GM18870 (cell line): ENCODE data around the gene RNF111.
"Not testable (repeated sequence)": the region's sequence is repeated elsewhere in the genome, so short reads cannot be mapped to it uniquely, and the experiment has no call there.

Source experiments
- ATAC-seq: cut with Tn5 transposase; IDR thresholded peaks from one replicate; pipeline ENCODE4 v1.9.1; 2021; ENCODE audit warnings: moderate library complexity; ENCODE audit not compliant: unreplicated experiment

RNF111 gene

DNA sequence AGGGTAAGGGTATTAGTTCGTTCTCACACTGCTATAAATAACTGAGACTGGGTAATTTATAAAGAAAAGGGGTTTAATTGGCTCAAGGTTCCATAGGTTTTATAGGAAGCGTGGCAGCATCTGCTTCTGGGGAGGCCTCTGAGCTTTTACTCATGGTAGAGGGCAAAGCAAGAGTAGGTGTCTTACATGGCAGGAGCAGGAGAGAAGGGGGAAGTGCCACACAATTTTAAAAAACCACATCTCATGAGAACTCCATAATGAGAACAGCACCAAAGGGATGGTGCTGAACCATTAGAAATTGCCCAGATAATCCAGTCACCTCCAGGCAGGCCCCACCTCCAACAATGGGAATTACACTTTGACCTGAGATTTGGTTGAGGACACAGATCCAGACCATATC lies 12.2 kb downstream of the RNF111 start:
- ATAC-seq: no peak

DNA sequence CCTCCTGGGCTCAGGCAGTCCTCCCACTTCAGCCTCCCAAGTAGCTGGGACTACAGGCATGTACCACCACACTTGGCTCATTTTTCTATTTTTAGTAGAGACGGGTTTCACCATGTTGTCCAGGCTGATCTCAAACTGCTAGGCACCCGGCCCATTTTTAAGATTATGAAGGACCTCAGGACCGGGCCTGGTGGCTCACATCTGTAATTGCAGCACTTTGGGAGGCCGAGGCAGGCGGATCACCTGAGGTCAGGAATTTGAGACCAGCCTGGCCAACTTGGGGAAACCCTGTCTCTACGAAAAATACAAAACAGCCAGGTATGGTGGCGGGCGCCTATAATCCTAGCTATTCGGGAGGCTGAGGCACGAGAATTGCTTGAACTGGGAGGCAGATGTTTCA lies 12.8 kb downstream of the RNF111 start:
- ATAC-seq: not testable (repeated sequence)

DNA sequence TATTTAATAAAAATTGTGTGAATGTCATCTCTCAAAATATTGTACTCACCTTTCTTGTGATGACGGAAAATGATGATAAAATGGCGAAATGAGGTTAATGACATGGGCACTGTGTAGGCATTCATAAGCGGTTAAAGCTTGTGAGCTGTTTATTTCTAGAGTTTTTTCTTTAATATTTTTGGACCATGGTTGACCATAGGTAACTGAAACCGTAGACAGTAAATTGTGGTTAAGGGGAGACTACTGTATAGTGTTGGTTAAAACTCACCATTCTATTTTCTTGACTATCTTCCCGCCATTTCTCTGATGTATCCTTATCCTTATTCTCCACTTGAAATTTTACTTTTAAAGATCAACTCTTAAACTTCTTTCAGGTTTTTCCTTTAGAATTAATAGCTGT lies 14.5 kb downstream of the RNF111 start:
- ATAC-seq: no peak

DNA sequence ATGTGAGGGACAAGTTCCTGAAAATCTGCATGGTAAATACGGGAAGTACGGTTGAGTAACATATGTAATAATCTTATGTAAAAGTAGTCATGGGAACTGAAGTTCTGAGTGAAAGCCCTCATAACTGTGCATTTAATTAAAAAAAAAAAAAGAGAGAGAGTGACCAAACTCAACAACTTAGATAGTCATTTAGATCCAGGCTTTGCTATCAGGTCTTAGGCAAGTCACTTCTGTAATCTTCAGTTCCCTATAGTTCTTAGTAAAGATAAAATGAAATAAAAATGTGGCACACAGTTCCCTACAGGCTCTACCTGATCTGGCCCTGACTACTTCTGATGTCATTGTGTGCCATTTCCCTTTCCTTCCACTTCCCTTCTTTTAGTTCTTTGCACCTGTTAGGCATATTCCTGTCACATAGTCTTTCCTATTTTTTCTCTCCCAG lies 15.0 kb downstream of the RNF111 start:
- ATAC-seq: no peak

DNA sequence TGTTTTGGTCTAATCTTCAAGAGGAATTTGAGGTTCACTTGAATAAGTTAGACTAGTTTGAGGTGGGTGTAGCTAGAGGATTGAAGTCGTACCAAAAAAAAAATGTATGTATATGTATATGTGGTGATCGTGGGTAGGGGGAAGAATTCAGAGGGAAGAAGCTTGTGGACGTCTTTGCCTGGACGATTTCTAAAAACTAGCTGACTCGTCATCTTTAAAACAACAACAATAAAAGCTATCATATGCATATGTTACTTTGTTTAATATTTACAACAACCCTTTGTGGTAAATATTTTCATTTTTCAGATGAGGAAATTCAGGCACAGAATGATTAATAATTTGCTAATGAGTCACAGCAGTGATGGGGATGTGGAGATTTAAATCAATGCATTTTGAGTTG lies 18.1 kb downstream of the RNF111 start:
- no peak for ATAC-seq

DNA sequence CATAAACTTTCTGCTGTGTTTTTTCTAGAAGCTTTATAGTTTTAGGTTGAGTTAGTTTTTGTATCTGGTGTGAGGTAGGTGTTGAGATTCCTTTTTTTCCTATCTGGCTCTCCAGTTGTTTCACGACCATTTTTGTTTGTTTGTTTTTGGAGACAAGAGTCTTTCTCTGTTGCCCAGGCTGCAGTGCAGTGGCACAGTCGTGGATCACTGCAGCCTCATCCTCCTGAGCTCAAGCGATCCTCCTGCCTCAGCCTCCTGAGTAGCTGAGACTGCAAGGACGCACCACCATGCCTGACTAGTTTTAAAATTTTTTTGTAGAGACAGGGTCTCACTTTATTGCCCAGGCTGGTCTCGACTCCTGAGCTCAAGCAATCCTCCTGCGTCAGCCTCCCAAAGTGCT lies 20.6 kb downstream of the RNF111 start:
- ATAC-seq: no peak

DNA sequence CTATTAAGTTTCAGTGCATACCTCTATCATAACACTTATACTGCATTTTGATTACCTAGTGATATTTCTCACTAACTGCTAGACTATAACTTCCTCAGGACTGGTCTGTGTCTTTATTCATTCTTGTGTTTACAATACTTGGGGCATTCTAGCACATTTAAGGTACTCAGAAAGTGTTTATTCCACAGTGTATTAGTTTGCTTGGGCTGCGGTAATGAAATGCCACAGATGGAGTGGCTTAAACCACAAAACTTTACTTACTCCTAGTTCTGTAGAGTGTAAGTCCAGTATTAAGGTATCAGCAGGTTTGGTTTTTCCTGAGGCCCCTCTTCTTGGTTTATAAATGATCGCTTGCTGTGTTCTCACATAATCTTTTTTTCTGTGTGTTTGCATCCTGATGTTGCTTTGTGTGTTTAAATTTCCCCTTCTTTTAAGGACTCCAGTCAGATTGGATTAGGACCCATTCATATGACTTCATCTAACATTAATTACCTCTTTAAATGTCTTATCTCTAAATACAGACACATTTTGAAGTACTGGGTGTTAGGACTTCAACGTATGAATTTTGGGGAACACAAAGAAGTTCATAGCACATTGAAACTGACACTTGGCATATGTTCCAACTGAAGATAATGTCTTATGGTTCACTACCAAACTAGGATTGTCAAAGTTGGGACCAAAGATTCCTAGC lies 23.9 kb downstream of the RNF111 start:
- ATAC-seq: no peak

DNA sequence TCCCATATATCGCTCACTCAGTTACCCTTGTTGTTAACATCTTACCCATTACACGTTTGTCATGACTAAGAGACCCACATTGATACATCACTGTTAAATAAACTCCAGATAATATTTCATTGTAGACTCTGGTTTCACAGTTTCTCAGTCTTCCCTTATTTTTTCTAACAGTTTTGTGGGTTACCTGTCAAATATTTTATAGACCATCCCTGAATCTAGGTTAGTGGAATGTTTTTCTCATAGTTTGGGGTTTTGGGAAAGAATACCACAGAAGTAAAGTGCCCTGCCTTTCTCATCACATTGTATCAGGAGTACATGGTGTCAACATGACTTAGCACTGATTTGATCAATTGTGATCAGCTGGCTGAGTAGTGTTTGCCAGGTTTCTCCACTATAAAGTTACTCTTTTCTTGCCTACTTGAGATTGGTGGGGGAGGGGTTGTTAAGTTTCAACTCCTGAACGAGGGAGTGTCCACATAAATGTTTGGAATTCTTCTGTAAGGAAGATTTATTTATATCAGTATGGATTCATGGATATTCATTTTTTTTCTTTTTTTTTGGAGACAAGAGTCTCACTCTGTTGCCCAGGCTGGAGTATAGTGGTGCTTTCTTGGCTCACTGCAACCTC lies 25.9 kb downstream of the RNF111 start:
- no peak for ATAC-seq

DNA sequence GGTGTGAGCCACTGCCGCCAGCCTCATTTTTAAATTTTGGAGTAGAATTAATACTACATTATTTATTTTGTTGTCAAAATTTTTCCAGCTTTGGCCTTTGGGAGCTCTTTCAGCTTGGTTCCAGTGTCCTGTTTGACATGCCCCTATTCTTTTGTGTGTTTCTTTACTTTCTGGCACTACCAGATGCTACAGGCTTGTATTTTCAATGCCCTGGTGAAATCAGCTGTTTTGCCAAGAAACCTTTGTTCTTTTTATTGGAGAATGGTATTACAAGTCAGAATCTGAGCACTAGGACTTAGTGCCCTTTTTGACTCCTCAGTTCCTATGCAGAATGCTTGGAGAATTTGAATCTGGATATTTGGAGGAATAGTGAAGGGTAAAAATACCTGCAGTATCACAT lies 26.6 kb downstream of the RNF111 start:
- no peak for ATAC-seq

DNA sequence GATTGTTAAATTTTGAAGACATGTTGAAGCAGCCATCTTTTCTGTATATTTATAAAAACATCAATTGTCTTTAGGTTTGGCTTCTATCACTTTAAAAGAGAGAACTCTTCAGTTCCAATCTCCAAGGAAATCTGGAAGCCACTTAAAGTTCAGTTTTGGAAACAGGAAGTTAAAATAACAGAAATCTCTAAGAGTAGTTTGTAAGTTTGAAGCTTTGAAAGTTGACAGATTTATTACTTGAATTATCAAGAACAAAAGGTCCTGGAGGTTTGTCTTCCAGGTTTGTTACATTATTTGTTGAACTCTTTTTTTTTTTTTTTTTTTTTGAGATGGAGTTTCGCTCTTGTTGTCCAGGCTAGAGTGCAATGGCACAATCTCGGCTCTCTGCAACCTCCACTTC lies 30.0 kb downstream of the RNF111 start:
- ATAC-seq: no peak

DNA sequence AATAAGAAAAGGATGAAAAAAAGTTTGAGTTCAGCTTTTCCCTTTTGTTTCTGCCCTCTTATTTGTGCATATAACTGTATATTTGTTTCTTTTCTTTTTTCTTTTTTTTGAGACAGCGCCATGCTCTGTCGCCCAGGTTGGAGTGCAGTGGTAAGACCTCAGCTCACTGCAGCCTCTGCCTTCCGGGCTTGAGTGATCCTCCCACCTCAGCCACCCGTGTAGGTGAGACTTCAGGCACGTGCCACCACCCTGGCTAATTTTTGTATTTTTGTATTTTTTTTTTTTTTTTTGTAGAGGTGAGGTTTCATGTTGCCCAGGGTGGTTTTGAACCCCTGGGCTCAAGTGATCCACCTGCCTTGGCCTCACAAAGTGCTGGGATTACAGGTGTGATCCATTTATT lies 31.4 kb downstream of the RNF111 start:
- ATAC-seq: no peak

DNA sequence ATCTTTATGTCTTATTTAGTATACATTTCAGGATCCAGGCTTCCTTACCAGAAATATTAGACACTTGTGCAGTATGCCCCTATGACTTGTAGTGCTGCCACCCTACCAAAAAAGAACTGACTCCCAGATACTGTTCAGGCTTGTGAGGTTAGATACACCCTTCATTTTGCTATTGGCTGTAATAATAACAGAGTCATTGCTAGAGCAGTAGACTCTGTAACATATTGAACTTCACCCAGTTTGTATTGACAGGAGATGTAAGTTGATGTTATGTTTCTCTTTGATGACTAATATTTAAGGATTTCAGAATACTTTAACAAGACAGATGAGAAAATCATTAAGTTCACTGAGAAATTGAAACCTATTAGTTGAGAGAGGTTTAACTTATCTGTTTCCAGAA lies 32.9 kb downstream of the RNF111 start:
- ATAC-seq: no peak

DNA sequence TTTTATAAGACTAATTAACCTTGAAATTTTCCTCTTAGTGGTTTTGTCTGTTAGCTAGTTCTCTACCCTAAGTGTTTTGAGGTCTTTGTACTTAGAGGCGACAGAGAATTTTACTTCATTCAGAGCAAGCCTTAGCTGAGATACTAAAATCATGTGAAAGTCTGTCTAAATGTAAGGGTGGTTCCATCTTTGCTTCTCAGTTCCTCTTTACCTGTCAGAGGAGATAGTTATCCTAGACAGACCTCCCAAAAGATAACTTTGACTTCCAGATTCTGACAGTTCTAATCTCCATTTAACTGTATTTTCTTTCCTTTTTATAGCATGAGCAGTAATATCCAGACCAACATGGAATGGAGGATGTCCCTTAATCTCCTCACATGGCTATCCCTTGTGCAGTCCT lies 34.7 kb downstream of the RNF111 start:
- no peak for ATAC-seq

DNA sequence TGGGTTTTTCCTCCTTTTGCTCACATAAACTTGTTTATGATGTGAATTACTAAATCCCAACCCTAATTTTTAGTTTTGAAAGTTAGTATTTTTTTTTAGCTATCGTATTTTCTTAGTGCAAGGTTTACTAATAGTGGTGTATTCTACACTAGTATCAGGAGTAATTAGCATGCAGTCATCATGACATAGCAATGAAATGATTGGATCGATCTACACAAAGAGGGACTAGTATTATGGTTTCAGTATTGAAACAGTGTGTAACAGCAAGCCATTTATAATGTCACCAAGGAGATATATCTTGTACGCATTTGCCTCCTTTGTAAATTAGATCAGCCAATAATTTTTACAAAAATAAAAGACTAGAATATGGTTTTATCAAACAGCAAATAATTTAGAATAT lies 38.7 kb downstream of the RNF111 start:
- no peak for ATAC-seq

DNA sequence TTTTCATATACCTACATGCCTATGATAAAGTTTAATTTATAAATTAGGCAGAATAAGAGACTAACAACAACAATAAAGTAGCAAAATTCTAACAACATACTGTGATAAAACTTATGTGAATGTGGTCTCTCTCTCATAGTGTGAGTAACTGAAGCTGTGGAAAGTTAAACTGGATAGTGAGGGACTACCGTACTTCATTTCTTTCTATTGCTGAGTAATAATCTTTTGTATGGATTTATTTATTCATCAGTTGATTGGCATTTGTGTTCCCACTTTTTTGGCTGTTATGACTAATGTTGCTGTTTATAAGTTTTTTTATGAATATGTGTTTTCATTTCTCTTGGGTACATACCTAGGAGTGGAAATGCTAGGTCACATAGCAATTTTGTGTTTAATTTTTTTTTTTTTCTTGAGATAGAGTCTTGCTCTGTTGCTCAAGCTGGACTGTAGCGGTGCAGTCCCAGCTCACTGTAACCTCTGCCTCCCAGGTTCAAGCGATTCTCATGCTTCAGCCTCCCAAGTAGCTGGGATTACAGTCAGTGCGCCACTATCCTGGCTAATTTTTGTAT lies 41.0 kb downstream of the RNF111 start:
- ATAC-seq: no peak

DNA sequence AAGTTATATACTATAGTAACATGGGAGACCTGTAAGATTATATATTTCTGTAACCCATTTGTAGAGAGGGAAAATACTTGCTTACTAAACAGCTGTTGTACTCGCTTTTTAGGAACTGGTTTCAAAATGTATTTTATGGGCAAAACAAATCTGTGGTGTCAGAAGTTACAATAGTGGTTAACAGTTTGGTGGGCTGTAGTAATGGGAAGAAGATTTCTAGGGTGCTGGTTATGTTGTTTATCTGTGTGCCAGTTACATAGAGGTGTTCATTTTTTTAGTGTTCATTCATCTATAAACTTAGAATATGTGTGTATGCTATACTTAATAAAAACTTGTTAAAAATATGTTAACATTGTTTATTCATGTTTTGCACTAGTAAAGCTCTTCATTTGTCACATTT lies 42.1 kb downstream of the RNF111 start:
- no peak for ATAC-seq

DNA sequence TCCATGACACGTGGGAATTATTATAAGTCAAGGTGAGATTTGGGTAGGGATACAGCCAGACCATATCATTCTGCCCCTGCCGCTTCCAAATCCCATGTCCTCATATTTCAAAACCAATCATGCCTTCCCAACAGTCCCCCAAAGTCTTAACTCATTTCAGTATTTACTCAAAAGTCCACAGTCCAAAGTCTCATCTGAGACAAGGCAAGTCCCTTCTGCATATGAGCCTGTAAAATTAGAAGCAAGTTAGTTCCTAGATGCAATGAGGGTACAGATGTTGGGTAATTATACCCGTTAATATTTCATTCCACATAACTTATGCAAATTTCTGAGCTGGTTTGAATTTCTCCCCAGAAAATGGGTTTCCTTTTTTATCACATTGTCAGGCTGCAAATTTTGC lies 47.7 kb downstream of the RNF111 start:
- no peak for ATAC-seq

DNA sequence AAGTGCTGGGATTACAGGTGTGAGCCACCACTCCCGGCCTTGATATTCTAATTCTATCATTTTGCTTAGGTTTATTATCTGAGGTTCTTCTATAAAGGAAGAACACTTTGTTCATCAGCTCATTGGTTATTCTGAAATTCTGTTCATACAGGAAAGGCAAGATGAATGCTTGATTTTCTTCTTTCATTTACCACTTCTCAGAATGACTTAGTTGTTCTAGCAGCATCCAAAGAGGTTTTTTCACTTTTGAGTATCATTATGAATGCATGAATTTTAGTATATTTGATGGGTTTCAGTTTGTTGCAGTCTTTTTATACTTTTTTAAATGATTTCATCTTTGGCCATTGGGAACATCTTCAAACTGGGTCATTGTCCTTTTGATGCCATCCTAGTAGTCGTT lies 51.8 kb downstream of the RNF111 start:
- ATAC-seq: no peak

DNA sequence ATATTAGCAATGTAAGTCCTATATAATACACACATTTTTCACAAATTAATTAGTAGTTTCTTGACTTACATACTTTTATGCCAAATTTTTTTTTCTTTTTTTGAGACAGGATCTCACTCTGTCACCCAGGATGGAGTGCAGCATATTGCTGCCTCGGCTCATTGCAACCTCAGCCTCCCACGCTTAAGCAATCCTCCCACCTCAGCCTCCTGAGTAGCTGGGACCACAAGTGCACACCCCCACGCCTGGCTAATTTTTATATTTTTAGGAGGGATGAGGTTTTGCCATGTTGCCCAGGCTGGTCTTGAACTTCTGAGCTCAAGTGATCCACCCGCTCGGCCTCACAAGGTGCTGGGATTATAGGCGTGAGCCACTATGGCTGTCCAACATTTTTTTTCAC lies 54.6 kb downstream of the RNF111 start:
- ATAC-seq: no peak

DNA sequence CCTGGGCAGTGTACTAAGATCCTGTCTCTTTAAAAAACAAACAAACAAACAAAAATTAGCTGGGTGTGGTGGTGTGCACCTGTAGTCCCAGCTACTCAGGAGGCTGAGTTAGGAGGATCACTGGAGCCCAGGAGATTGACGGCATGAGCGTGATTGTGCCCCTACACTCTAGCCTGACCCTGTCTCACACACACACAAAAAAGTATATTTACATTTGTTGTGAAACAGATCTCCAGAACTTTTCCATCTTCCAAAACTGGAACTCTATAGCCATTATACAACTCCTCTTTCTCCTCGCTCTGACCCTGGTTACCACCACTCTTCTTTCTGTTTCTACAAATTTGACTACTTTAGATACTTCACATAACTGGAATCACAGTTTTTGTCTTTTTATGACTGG lies 61.4 kb downstream of the RNF111 start:
- no peak for ATAC-seq

DNA sequence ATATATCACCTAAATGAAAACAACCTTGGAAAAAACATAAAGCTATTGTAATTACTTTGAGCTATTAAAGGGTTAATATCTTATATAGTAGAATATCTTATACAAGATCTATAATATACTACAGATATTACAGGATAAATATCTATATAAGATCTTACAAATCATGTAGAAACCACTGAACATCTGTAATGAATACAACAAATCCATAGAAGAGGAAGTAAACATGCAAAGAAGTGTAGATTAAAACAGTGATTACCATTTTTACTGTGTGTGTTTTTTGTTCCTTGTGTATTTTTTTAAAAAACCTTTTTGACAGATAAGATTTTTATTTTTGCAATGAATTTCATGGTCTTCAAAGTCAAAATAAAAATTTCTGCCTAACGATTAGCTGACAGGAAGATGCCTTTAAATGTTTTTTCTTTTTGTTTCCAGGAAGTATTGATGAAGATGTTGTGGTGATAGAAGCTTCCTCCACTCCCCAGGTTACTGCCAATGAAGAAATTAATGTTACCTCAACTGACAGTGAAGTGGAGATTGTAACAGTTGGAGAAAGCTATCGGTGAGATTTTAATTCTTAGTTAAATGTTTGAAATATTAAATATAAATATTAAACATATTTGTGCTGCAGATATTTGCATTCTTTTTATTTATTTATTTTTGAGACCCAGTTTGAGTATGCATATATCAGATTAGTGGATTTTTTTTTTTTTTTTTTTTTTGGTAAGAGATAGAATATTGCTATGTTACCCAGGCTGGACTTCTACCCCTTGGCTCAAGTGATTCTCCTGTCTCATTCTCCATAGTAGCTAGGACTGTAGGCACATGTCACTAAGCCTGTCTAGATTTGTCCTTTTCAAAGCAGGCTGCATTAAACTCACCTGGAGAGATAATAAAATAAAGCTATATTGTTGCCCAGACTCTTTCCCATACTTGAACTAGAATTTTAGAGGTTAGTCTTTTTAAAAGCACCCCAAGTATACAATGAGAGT lies 64.7 kb downstream of the RNF111 start:
- no peak for ATAC-seq
